HG02870 (cell line): ENCODE measurements around the gene PCLO.

ENCODE experiments used
- ATAC-seq: cut with Tn5 transposase; IDR thresholded peaks from one replicate; pipeline ENCODE4 v1.9.1; 2021; ENCODE audit warnings: mild to moderate bottlenecking, moderate library complexity; ENCODE audit not compliant: unreplicated experiment

PCLO gene

GRCh38 chr7:82841828-82842227 is 320.9 kb downstream of the PCLO start:
- no peak for ATAC-seq

GRCh38 chr7:82840061-82840460 is 322.6 kb downstream of the PCLO start:
- no peak for ATAC-seq

- no peak for ATAC-seq
These were observed 323.1 kb downstream of the PCLO start for GRCh38 chr7:82839555-82839954.

GRCh38 chr7:82839063-82839462 is 323.6 kb downstream of the PCLO start:
- ATAC-seq, result no peak

- no peak for ATAC-seq
These were observed 324.4 kb downstream of the PCLO start for GRCh38 chr7:82838314-82838713.

- ATAC-seq, result no peak
These were observed 339.6 kb downstream of the PCLO start for GRCh38 chr7:82823073-82823472.

GRCh38 chr7:82821037-82821436 is 341.6 kb downstream of the PCLO start:
- ATAC-seq, result no peak

- ATAC-seq, result no peak
These were observed 344.5 kb downstream of the PCLO start for GRCh38 chr7:82818171-82818570.

GRCh38 chr7:82816272-82816671 is 346.4 kb downstream of the PCLO start:
- ATAC-seq, result no peak

- ATAC-seq, result peak; percentile 89
These were observed 352.0 kb downstream of the PCLO start for GRCh38 chr7:82810558-82811259.

- ATAC-seq, result no peak
These were observed 354.1 kb downstream of the PCLO start for GRCh38 chr7:82808633-82809032.

- no peak for ATAC-seq
These were observed 357.1 kb downstream of the PCLO start for GRCh38 chr7:82805527-82805960.

GRCh38 chr7:82803411-82803810 is 359.3 kb downstream of the PCLO start:
- ATAC-seq, result no peak

GRCh38 chr7:82789883-82790609 is 372.6 kb downstream of the PCLO start:
- ATAC-seq, result no peak

- ATAC-seq, result no peak
These were observed 384.7 kb downstream of the PCLO start for GRCh38 chr7:82778021-82778420.

GRCh38 chr7:82762880-82763279 is 399.8 kb downstream of the PCLO start:
- ATAC-seq, result no peak

GRCh38 chr7:82760831-82761230 is 401.9 kb downstream of the PCLO start:
- no peak for ATAC-seq

- ATAC-seq, result no peak
These were observed 402.6 kb downstream of the PCLO start for GRCh38 chr7:82760074-82760473.

- no peak for ATAC-seq
These were observed 406.8 kb downstream of the PCLO start for GRCh38 chr7:82755705-82756551.

- no peak for ATAC-seq
These were observed 412.7 kb downstream of the PCLO start for GRCh38 chr7:82750007-82750406.

- no peak for ATAC-seq
These were observed 416.9 kb downstream of the PCLO start for GRCh38 chr7:82745820-82746219.

- no peak for ATAC-seq
These were observed 417.6 kb downstream of the PCLO start for GRCh38 chr7:82745117-82745516.
